Bronchus fibroblast of lung (primary cell): Measurements from ENCODE around the gene ZNF605. TPM values are rescaled to one million over a fixed set of nuclear protein-coding genes. Genes with fewer than 3 reads are reported as not detected.

ENCODE experiments used
- total RNA-seq: library from RNA; depleted of rRNA; stranded (reverse); fragments of >200 nt; gene quantifications from 2 replicates; pipeline ENCODE4 v1.2.3, GENCODE V29; 2015

The ZNF605 gene
- 1.5 and 1.9 TPM in 2 replicates for total RNA-seq

DNA sequence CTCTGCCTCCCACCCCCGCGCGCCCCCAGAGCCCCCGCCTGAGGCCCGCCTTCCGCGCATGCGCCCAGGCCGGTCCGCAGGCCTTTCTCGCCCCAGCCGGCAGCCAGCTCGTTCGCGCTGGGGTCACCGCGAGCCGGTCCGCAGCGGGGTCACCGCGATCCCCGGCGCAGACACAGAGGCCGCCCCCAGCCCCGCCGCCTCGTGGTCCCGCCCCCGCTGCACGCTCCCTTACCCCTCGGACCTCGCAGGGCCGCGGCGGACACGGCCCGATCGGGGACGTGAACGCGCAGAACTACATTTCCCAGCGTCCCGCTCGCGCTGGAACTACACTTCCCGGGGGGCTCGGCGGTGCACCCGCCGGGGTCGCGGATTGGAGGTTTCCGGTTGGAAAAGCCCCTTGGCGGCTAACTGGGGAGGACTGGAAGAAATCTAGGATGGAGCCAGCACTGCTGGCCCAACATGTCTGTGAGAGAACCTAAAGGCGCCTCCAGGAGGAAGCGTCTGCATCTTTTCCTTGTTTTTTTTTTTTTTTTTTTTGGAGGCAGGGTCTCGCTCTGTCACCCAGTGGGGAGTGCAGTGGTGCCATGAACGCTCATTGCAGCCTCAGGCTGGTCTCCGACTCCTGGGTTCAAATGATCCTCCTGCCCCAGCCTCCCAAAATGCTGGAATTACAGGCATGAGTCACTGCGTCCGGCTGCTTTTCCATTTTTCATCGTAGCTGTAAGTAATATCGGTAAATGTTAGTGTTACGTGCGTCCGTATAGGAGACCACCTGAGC, at the start of gene ZNF605:
ZNF605 (minus strand) TSS at position 296 of the 778 bp plus-strand sequence. CDS start 10,671 bp downstream, outside the sequence.

DNA sequence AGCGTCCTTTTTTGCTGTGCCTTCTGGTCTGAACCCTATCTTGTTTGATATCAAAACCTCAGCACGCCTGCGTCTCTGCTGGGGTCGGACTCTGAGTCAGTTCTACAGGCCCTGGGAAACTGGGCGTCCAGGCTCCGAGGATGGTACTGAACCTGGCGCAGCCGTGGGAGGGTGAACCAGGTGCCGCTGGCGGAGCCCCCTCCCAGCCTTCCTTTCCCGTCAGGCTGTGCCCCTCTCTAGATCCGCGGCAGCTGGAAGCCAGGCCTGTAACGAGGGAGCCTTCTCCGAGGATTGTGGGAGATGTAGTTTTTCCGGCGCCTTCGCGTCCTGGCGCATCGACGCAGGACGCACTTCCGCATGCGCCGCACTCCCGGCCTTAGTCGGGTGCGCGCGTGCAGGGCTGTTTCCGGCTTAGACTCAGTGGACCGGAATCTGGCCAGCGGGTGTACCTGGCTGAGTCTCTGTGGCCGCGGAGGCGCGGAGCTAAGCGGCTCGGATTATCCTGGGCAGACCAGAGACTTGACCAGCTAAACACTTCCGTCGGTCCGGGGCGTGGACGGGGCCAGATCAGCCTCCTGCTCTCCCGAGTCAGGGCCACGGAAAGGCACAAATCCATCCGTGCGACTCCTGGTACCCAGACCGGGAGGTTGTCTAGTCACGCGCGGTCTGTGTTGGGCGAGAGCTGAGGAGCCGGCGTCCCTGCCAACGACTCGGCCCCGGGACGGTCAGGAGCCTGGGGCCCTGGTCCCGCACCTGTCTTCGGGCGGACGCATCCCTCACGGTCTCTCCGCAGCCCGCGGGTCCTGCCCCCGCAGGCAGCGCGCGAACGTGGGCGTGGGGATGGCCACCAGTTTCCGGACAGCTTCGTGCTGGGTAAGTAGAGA, 30.1 kb upstream of the ZNF605 start, which contains the start of gene ZNF26:
ZNF26 (plus strand) TSS at position 367 of the 884 bp plus-strand sequence; CDS start at position 841, 474 bp downstream.

DNA sequence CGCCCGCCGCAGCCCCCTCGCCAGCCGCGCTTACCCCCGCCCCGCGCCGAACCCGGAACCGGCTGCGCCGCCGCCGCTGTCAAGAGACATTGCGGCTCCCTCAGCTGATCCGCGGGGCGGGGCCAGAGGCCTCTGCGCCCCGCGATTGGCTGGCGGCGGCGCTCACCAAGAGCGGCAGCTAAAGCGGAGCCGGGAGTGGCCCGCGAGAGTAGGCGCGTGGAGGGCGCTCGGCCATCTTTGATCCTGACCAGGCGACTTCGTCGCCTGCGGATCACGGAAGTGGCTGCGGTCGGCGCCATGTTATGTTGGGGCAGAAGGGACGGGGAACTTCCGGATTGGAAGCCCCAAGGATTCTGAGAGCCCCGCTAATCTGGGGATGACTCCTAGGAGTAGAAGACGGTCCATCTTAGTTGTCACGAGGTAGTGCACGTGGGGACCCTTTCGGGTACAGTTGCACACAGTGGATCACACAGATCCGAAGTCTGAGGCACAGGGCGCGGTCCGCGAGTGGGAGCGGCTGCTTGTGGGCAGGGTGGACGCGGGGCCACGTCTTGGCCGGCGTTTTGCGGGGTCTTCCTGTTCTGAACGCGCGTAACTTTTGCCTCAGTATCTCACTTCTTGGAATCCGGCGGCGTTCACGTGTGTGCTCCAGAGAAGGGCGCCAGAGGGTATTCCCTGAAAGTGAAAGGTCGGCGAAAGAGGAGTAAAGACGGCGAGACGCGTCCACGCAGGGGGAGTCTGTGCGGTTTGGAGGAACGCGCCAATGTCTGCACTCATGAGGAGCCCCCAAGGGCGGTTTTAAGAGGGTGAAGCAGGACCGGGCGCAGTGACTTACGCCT, 68.4 kb downstream of the ZNF605 start, which contains the start of gene CHFR:
CHFR (minus strand) TSS at position 93 of the 839 bp plus-strand sequence. CDS start 277 bp downstream, outside the sequence.

Other genes with a start within 250 kb of the ZNF605 start
- gene PGAM5, start 245.5 kb downstream of the ZNF605 start, total RNA-seq = 40.6 and 44.9 TPM in 2 replicates
- 35.8 and 40.2 TPM in 2 replicates for gene ANKLE2, start 194.5 kb downstream of the ZNF605 start, total RNA-seq
- gene GOLGA3, start 127.4 kb downstream of the ZNF605 start, total RNA-seq = 60.8 and 63.0 TPM in 2 replicates
- 23.7 and 27.4 TPM in 2 replicates for gene CHFR, start 68.7 kb downstream of the ZNF605 start, total RNA-seq
- 4.8 and 4.9 TPM in 2 replicates for gene ZNF26, start 30.1 kb upstream of the ZNF605 start, total RNA-seq
- gene ZNF84, start 81.2 kb upstream of the ZNF605 start, total RNA-seq = 6.4 and 8.4 TPM in 2 replicates
- 6.7 and 8.9 TPM in 2 replicates for gene ZNF140, start 124.6 kb upstream of the ZNF605 start, total RNA-seq
- 0.30 and 0.34 TPM in 2 replicates for gene ZNF891, start 174.0 kb upstream of the ZNF605 start, total RNA-seq
- 1.2 and 2.1 TPM in 2 replicates for gene ZNF10, start 174.3 kb upstream of the ZNF605 start, total RNA-seq
- gene ZNF268, start 225.2 kb upstream of the ZNF605 start, total RNA-seq = 9.7 and 16.0 TPM in 2 replicates